Measurements from ENCODE around the gene UNC5B.

GRCh38 chr10:71337219-71337701, 124.9 kb downstream of the UNC5B start:
- TF ChIP-seq CTCF (IDR thresholded peaks at IDR 0.05; ENCODE audit: low read length) (no peak), EZH2 (optimal IDR thresholded peaks at IDR 0.05; ENCODE audit: low read depth, low read length) (no peak)
